GM23248 (cell line): Measurements from ENCODE around the gene EVX2.

ENCODE experiments used
- EZH2 ChIP-seq: fragments of 200-600 bp; sonication (generic); IDR thresholded peaks from 2 replicates; pipeline ENCODE4 v1.6.1; 2018; ENCODE audit warnings: antibody characterized with exemption, mild to moderate bottlenecking; ENCODE audit not compliant: insufficient read depth, poor library complexity, severe bottlenecking
- EZH2phosphoT487 ChIP-seq: fragments of 200-600 bp; sonication (generic); IDR thresholded peaks from 2 replicates; pipeline ENCODE4 v1.6.1; 2018; ENCODE audit warnings: antibody characterized with exemption, moderate library complexity, mild to moderate bottlenecking, low read depth; ENCODE audit not compliant: insufficient read depth

DNA sequence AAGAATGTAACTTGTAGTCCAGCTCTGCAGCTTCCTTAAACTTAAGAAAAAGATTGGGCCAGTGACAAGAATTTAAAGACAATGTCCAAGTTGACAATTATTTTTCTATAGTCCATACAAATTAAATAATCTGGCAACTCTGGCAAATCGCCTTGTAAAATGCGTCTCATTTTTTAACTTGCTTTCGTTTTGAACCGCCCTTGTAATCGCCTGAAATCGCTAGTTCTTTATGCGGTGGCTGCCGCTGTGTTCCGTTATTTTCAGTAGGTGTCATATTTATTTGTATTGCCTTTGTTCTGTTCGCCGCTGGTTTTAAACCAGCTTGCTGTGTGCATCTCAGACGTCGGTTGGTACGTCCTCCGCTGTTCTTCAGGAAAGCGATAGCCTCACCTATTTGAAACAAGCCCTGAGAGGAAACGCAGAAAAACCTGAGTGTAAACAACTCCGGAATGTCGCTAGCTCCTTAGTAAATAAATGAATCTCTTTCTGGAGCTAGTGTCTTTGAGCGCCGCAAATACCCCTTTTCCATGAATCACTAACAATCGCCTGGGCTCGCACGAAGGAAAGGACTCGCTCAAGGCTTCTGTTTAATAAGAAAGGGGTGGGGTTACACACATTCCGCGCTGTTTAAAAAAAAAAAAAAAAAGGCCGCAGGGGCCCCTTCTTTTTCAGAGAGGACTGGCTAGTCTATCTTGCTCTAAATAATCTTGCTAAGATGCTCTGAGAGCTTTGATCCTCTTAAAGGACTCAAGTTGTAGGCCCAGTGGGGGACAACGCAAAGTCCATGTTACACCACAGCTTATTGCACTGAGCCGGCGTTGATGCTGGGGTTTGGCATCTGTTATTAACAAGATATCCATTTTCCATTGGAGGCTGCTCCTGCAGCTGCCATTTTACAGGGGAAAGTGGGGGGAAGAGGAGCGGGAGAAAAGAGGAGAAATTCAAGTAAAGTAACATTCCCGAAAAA lies 48.7 kb upstream of the EVX2 start:
- no peak for TF ChIP-seq EZH2
- TF ChIP-seq EZH2phosphoT487 = no peak
